Activated naive CD4-positive, alpha-beta T cell treated with anti-CD3 and anti-CD28 coated beads, Interleukin-2, amount 50 U/mL, for 16 hours (primary cell): ENCODE measurements around the gene SLC35F3.
A peak's percentile ranks its signal among the peaks of the same experiment; 100 is the strongest.
"Not testable (repeated sequence)": the region's sequence is repeated elsewhere in the genome, so short reads cannot be mapped to it uniquely, and the experiment has no call there.

ENCODE experiments used
- DNase-seq: peaks from one replicate; pipeline ENCODE4 v3.0.0-alpha.2; 2020

SLC35F3 gene

DNA sequence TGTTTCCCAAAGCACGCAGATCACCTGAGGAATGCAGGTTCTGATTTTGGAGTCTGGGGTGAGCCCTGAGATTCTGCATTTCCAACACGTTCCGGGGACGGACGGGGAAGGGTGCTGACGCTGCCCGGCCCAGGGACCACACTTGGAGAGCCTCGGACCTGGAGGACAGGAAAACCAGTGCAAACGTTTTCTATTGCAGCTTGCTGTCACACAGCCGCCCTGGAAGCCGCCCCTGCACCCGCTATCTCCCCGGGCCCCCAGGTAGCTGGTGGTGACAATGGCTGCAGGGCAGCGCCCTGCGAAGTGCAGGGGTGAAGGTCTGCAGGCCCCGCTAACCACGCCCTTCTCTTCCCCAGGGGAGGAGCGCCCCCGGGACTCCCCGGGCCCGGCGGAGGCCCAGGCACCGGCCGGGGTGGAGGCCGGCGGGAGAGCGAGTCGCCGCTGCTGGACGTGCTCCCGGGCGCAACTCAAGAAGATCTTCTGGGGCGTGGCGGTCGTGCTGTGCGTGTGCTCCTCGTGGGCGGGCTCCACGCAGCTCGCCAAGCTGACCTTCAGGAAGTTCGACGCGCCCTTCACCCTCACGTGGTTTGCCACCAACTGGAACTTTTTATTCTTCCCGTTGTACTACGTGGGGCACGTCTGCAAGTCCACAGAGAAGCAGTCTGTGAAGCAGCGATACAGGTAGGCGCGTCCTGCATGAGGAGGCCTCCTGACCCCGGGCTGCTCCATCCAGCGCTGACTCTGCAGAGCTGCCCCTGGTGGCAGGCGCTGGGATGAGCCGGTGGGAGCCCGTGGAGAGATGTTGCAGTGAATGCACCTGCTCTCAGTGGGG lies 326.8 kb downstream of the SLC35F3 start:
- peak; percentile 24 for DNase-seq

DNA sequence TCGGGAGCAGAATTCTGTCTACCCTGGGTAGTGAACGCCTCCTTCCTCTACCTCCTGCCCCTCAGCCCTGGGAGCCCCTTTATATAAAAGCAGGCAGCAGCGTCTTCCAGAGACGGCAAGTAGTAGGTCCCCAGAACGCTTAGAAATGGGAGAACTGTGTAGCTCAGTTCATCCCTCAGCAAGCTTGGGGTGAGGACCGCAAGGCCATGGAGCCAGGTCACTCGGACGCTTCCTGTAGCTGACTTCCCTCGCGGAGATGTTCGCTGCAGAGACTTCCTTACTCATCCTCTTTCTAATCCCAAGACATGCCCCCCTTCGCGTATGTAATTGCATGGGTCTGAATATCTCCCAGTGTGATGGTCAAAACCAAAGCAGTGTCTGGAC lies 327.4 kb downstream of the SLC35F3 start:
- no peak for DNase-seq

DNA sequence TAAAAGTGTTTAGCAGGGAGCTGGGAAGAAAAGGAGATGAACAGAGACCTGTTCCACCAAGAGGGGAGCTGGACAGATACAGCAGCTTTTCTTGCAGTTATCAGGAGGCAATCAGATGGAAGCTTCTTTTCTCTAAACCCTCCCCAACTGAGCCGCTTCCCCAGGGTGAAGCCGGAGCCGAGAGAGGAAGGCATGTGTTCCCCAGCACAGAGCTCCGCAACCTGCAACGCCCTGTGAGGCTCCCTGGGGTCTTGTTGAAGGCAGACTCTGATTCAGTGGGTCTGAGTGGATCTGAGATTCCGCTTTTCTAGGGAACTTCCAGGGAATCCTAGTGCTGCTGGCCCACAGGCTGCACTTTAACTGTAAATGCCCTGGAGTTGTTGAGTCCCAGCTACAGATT lies 329.7 kb downstream of the SLC35F3 start:
- no peak for DNase-seq

DNA sequence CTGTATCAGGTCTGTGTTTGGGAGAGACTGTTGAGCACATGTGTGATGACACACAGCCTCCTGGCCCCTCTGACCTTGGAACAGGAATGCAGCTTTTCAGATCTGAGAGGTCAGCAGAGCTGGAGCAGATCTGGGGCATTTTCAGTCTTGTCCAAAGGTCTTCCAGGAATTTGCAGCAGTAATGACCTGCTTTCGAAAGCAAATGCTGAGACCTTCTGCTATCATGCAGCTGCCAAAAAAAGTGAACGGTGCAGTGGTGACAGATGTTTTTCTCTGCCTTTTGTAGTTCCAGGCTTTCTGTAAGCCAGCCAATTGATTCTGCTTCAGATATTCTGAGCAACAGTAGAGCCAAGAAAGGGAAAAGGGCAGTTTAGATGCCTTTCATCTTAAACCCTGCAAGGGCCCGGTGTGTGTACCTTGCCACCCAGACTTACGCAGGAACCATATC lies 331.0 kb downstream of the SLC35F3 start:
- no peak for DNase-seq

DNA sequence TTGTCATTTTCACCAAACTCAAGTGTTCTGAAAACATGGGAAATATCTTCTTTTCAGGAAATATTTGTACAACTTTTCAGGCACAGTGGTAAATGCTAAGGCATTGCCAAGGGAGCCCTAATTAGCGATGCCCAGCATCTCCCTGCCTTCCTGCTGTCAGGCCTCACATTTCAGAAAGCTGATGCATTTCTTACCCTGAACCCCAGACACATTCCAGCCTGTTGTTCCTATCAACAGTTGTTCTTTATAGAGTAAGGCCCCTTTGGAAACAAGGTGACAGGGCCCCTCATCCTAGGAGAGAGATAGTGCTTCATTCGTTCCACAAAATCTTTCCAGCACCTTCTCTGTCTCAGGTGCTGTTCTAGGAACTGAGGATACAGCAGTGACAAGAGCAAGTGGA lies 332.9 kb downstream of the SLC35F3 start:
- no peak for DNase-seq

DNA sequence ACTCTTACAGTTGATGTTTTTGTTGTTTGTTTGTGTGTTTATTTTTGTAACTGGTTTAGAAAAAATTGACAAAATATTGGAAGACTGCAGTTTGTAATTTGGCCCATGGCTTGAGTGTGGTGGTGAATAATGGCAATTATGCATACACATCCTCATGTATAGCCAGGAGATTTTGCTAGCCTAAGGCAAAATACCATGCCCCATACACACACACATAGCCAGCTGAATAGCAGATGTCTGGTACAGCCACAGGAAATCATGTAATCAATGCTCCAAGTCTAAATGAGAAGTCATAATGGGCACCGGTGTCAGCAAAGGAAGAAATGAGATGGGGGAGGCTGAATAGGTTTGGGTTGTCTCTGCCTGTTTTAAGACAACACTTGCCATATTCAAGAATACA lies 333.6 kb downstream of the SLC35F3 start:
- no peak for DNase-seq

DNA sequence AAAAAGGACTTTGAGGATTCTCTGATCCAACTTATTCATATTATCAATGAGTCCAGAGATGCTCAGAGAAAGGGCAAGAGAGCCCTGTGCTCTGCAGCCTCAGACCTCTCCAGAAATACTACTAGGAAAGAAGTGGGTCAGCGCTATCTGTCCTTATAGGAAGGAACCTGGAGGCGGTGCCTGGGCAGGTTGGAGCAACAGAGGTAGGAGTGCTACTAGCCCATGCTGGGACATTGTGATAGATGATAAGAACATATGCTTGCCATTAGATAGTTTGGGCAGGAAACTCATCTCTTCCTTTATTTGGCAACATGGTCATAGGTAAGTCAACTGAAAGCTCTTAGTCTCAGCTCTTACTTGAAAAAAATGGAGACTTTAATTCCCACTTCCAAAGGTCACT lies 335.0 kb downstream of the SLC35F3 start:
- DNase-seq = no peak

DNA sequence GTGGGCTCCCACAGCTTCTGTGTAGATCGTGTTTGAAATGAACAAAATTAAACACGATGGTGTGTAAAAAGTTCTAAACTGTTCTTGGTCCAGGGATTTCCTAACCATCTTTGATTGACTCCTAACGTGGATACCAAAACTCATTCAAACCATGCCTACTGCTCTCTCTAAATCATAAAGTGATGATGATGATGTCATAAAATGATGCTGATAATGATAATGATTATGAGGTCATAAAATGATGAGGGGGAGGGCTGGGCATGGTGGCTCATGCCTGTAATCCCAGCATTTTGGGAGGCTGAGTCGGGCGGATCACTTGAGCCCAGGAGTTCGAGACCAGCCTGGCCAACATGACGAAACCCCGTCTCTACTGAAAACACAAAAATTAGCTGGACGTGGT lies 335.5 kb downstream of the SLC35F3 start:
- no peak for DNase-seq

DNA sequence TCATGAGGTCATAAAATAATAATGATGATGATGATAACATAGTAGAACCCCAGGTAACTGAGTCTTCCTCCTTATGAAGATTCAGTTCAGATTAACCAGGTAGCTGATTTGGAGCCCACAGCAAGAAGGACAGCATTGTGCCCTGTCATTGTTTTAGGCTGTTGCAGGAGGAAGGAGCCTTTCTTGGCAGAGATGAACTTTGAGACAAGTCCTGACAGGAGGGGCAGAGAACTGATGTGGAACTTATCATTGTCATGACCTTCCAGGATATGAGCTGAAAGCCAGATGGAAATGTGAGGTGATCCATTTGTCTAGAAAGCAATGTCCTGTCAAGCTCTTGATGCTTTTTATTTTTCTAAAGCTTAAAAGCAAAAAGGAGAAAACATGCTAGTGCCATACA lies 336.2 kb downstream of the SLC35F3 start:
- DNase-seq = no peak

DNA sequence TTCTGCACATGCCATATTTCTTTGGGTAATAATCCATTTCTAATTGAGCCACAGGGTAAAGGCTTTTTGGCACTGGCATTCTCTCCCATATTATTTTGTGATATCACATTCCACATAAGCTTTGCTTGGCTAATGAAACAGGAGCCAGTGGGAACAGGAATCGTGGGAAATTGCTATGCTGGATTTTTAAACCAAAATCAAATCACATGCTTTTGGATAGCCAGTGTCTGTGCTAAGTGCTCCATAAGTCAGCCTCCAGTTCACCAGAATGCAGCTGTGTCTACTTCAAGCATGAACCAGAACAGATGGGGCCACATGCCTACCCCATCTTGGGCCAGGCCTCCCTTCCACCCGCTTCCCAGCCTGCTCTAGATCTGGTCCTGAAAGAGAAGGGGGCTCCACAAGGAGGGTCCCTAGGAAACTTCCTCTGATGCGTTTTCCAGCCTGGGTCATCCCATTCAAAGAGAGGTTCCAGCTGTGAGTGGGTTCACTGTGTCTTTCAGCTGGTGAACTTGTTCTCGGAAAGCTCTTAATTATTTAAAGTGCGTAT lies 337.5 kb downstream of the SLC35F3 start:
- DNase-seq = no peak

DNA sequence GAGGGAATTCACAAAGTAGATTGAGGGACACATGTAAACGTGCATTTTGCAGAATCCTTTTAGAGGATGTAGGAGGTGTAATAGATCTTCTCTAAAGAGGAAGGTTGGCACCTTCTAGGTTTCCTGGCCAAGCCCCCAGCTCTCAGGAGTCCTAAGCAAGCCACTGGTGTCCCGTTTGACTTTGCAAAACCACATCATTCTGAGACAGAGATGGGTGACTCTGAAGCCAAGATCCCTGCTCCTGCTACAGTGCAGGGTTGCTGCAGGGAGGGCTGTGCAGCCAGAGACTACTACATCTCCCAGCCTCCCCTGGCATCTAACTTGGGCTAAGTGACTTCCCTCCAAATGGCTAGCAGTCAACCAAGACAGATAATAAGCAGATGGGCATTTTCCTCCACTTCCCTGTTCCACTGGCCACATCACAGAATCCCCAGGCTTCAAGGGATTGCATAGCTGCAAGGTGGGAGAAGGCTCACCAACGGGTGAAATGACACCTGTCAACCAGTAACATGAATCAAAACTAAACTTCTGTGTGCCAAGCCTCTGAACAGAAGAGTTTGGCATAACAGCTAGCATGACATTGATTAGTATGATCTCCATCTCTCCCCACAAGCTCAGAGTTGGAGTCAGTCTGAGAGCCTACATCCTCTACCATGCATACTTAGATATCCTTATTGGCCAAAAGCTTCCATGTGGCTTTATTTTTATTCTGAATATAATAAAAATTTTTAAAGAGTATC lies 339.2 kb downstream of the SLC35F3 start:
- DNase-seq = no peak

DNA sequence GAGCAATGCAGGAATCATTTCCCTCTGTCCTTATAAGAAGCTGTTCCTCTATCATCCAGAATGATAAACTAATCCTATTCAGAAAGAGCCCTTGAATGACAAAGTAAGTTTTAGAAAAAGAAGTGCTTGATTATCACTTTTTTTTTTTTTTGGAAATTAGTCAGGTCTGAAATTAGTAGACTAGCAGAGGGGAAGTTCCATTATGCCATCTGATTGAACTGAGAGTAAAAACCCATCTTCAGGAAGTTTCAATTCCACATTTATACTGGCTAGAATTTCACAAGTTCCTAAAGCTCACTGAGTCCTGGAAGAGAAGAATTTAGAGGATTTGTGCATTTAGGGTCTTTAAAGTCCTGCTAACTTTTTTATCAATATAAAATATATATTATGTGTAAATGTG lies 340.0 kb downstream of the SLC35F3 start:
- DNase-seq = no peak

DNA sequence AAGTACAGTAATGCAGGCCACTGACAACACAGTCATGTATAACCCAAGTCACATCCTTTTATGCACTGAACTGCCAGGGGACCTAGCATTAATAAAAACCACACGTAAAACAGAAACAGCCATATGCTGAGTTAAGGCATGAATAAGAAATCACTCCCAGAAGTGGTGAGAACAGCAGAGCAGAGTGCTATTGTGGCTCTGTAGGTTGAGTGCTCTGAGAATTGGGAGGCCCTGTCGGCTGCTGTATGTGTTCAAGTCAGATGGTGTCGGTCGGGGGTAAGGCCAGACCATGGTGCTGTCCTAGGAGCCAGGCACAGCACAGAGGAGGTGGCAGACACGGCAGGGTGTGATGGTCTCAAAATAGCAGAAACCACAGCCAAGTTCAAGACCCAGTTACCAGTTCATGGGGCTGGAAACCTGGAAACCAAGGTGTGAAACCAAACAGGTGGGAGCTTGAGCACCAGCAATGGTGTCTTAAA lies 342.2 kb downstream of the SLC35F3 start:
- DNase-seq = no peak

DNA sequence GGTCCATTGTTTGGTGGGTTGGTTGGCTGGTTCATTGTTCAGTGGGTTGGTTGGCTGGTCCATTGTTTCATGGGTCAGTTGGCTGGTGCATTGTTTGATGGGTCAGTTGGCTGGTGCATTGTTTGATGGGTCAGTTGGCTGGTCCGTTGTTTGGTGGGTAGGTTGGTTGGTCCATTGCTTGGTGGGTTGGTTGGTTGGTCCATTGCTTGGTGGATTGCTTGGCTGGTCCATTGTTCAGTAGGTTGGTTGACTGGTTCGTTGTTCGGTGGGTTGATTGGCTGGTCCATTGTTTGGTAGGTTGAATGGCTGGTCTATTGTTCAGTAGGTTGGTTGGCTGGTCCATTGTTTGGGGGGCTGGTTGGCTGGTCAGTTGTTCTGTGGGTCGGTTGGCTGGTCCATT lies 343.3 kb downstream of the SLC35F3 start:
- not testable (repeated sequence) for DNase-seq

DNA sequence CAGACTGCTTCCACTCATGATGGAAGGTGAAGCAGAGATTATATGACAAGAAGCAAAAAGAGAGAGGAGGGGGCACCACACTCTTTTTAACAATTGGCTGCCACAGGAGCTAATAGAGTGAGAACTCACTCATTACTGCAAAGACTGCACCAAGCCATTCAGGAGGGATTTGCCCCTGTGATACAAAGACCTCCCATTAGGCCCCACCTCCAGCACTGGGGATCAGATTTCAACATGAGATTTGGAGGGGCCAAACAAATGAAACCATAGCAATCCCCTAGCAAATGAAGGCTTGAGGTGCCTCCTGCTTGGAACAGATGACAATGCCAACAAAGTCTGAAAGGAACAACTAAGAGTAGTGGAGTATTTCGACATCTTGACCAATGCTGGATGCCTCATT lies 346.3 kb downstream of the SLC35F3 start:
- DNase-seq = no peak

DNA sequence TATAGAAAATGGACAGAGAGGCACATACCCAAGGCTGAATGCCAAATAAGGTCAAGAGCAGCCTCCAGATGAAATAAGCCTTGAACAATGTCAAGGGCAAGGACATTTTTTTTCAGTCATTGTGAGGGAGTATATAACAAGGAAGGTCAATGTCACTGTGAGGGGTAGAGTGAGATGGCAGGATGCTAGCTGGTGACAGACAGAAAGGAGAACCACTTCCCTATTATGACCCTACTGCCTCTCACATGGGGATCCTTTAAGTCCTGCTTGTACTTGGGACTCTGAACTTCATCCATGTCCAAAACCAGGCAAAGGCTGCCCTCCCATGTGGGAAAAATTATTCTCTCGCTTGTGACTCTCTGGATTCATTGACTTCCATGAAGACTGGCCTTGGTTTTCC lies 349.3 kb downstream of the SLC35F3 start:
- DNase-seq = no peak

DNA sequence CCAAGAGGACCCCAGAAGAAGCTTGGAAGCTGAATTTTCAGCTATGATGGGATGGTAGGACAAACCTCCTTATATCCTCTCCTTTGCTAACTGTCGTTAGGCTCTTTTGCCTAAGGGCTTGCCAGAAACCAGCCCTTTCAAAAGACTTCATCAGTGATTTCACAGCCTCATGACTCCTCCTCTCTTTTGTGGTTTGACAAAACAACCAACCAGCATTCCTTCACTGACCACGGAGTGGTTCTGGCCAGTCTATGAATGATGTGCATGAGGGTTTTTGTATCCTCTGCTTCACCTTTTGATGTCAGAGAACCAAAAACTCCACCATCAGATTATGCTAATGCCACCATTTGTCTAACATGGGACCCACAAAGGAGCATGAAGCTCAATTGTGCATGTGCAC lies 351.9 kb downstream of the SLC35F3 start:
- DNase-seq = no peak

DNA sequence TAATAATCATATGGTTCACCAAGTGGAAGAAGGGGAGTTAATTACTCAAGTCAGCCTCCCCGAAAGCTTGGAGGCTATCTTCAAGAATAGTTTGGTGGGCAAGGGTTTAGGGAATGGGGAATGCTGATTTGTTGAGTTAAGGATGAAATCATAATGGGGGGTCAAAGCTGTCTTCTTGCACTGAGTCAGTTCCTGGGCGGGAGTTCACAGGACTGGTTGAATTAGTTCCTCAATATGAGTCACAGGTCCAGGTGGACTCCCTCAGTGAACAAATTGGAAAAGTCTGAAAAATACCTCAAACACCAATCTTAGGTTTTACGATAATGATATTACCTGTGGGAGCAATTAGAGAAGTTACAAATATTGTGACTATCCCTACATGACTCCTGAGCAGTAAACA lies 353.6 kb downstream of the SLC35F3 start:
- no peak for DNase-seq

DNA sequence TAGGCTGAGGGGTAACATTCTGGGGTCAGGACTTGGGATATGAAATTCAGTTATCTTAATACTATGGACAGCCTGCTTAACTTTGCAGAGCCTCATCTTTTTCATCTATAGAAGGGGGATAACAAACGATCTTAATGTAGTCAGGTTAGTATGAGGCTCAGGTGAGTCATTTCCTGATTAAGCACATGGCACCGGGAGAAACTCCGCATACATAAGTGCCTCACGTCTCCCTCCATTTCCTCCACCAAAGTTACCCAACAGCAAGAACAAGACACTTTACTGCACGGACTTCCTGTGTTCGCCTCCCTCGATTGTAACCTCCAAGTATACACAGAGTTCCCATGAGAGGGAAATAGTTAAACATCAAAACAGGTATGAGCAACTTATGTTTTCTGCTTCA lies 356.1 kb downstream of the SLC35F3 start:
- DNase-seq = peak; percentile 25

DNA sequence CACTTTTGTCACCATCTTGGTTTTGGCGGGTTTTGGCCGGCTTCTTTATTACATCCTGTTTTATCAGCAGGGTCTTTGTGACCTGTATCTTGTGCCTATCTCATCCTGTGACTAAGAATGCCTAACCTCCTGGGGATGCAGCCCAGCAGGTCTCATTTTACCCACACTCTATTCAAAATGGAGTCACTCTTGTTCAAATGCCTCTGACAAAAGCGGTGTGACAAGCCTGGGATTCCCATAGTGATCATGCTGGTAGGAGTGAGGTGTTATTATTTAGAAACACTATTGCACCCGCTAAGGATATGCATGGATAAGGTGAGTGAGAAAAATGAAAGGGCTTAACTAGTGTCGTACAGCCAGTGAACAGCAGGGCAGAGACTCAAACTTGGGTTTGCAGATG lies 357.1 kb downstream of the SLC35F3 start:
- no peak for DNase-seq

DNA sequence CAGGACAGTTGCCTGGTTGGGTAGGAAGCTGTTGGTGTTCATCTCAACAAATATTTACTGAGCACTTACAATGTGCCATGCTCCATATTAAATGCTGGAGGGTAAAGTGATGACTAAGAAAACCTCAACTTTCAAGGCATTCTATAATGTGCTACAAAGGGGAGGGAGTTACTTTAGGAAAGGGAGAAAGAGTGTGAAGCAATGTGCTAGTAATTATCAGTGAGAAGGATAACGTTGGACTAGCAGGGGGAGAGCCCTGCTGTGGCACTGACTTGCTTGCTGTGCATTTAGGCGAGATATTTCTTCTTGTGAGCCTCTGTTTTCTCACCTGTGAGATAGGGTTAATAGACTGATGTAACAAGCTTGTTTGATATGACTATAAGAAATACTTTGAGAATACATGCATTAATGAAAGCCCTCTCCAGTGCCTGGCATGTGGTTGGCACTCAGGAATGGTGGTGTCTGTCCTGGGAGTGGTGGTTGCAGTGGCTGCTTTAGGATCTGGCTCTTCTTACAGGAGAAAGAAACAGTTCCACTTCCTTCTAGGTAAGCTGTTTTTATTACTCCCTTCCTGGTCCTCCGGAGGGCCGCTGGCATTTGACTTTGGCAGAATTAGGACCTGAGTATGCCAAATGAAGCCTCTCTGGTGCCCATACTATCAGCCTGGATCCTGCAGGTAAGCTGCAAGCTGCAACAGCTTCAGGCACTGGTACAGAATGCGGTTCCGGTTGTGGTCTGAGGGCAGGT lies 357.7 kb downstream of the SLC35F3 start:
- DNase-seq = no peak

DNA sequence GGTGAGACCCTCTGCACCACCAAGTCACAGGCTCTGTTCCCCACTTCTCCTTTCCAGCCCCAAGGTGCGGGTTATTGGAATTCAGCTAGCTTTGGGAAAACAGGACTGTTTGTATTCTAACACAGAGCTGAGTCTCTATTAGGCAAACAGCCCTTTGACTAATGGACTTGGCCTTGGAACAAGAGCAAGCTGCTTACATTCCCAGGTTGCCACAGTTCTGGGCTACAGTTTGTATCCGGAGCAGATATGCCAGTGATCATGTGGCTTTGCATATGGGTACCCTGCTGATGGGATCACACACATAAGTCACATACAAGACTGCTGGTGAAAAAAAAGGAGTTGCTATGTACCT lies 358.3 kb downstream of the SLC35F3 start:
- no peak for DNase-seq

DNA sequence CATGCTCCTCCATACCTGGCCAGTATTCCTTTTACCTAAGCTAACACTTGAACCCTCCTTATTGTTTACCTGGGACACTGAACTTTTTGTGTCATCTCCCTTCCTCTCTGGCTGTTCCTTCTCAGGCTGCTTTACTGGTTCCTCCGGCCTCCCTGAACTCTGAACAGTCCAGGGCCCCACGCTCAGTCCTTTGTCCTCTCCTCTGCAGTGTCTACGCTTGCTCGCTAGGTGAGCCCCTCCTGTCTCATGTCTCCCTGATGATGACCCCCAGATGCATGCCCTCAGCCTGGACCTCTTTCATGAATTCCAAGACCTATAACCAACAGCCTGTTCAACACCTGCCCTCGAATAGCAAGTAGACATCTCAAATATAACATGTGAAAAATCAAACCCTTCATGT lies 360.4 kb downstream of the SLC35F3 start:
- no peak for DNase-seq
